Measurements from ENCODE around the gene PALMD. TPM values are rescaled to one million over a fixed set of nuclear protein-coding genes. Genes with fewer than 3 reads are reported as not detected.

Gene PALMD, protein sequence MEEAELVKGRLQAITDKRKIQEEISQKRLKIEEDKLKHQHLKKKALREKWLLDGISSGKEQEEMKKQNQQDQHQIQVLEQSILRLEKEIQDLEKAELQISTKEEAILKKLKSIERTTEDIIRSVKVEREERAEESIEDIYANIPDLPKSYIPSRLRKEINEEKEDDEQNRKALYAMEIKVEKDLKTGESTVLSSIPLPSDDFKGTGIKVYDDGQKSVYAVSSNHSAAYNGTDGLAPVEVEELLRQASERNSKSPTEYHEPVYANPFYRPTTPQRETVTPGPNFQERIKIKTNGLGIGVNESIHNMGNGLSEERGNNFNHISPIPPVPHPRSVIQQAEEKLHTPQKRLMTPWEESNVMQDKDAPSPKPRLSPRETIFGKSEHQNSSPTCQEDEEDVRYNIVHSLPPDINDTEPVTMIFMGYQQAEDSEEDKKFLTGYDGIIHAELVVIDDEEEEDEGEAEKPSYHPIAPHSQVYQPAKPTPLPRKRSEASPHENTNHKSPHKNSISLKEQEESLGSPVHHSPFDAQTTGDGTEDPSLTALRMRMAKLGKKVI
- polyA plus RNA-seq = 4.6 TPM
- long read RNA-seq, donor 1, partial matches to known transcripts = 0 of 1 reads
- long read RNA-seq, donor 1, other reads (novel, unspliced or antisense) = 0 of 1 reads
- long read RNA-seq, donor 2, partial matches to known transcripts = 0 of 2 reads
- long read RNA-seq, donor 2, other reads (novel, unspliced or antisense) = 0 of 2 reads
- long read RNA-seq, donor 3 = 0 reads
- long read RNA-seq, donor 4 = 0 reads
- long read RNA-seq, donor 5, partial matches to known transcripts = 0 of 2 reads
- long read RNA-seq, donor 5, other reads (novel, unspliced or antisense) = 0 of 2 reads
- long read RNA-seq, donor 6, partial matches to known transcripts = 5 of 5 reads
- long read RNA-seq, donor 6, other reads (novel, unspliced or antisense) = 0 of 5 reads
- long read RNA-seq, donor 7 = 0 reads
- long read RNA-seq, donor 8, full-length matches to known transcripts = 1 of 1 reads
- long read RNA-seq, donor 8, partial matches to known transcripts = 0 of 1 reads
- long read RNA-seq, donor 8, other reads (novel, unspliced or antisense) = 0 of 1 reads
- long read RNA-seq, donor 9 = 0 reads
- long read RNA-seq, donor 10, partial matches to known transcripts = 0 of 3 reads
- long read RNA-seq, donor 10, other reads (novel, unspliced or antisense) = 0 of 3 reads
- long read RNA-seq, donor 11 = 0 reads

DNA sequence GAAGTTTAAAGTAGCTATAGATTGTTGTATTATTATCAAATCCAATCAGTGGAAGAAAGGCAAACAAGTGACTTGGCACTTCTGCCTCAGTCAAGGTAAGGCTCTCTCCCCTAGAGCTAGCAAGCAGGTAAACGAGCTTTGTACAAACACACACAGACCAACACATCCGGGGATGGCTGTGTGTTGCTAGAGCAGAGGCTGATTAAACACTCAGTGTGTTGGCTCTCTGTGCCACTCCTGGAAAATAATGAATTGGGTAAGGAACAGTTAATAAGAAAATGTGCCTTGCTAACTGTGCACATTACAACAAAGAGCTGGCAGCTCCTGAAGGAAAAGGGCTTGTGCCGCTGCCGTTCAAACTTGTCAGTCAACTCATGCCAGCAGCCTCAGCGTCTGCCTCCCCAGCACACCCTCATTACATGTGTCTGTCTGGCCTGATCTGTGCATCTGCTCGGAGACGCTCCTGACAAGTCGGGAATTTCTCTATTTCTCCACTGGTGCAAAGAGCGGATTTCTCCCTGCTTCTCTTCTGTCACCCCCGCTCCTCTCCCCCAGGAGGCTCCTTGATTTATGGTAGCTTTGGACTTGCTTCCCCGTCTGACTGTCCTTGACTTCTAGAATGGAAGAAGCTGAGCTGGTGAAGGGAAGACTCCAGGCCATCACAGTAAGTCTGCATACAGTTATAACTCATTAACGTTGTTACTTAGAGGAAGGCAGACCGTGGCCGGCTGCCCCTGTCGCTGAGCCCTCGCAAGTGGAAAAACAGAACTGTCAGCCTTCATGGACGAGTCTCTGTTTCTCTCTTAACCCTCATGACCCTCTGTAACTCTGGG lies at the start of gene PALMD:
PALMD (plus strand) TSS at position 415 of the 833 bp plus-strand sequence; CDS start at position 620, 205 bp downstream.
- no peaks in the 10 kb centered on the region for H3K9me3 ChIP-seq (ENCODE audit: control insufficient read depth, low read depth, low read length)
- peak within 1 kb of the TSS; percentile 7 for H3K4me3 ChIP-seq (ENCODE audit: low read length)
- DNase-seq = peak in 1 of 2 donors; percentile 25
- no peaks in the 10 kb centered on the region for H3K36me3 ChIP-seq (ENCODE audit: control insufficient read depth, insufficient read depth, low read length)
- no peaks in the 10 kb centered on the region for H3K4me1 ChIP-seq (ENCODE audit: control insufficient read depth, insufficient read depth, low read length)
- peaks cover 11% of the 10 kb centered on the region for H3K27me3 ChIP-seq (ENCODE audit: control insufficient read depth, insufficient read depth, low read length)
- no peak within 1 kb of the TSS for H3K27ac ChIP-seq (ENCODE audit: low read length)
- no CpG with 5 or more reads among the region's 17 CpGs for WGBS (ENCODE audit: insufficient coverage, low lambda C conversion rate)

DNA sequence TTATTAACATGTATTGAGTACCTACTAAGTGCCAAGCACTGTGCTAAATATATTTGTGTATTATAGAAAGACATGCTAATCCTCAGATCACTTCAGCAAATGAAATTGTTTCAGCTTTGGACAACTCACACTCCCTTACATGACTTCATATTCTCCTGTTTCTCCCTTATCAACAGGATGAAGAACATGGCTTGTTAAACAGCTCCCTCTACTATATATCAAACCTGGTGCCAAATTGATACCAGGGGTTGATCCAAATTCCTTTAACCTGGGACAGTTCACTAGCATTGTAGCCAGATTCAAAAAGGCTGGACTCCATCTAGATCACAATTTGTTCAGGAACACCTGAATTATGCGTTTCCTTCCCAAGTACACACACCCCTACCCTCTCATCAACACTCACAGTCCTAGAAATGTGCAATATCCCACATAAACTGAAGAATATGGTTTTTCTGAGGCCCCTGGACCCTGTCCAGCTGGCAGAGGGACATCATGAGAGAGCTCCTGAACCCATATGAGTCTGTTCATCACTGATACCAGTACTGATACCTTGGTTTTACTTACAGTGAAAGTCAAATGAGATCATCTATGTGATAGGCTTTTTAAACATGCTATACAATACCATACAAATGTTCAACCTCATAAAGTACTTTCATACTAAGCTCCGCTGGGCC lies 47.0 kb upstream of the PALMD start:
- Histone ChIP-seq H3K9me3 (ENCODE audit: control insufficient read depth, low read depth, low read length) (no peaks in the 10 kb centered on the region), H3K27me3 (ENCODE audit: control insufficient read depth, insufficient read depth, low read length) (no peaks in the 10 kb centered on the region), H3K4me1 (ENCODE audit: control insufficient read depth, insufficient read depth, low read length) (no peaks in the 10 kb centered on the region), H3K27ac (ENCODE audit: low read length) (no peak overlapping the region), H3K36me3 (ENCODE audit: control insufficient read depth, insufficient read depth, low read length) (no peaks in the 10 kb centered on the region), H3K4me3 (ENCODE audit: low read length) (no peak overlapping the region)
- DNase-seq = no peak
- no CpG with 5 or more reads among the region's 2 CpGs for WGBS (ENCODE audit: insufficient coverage, low lambda C conversion rate)

DNA sequence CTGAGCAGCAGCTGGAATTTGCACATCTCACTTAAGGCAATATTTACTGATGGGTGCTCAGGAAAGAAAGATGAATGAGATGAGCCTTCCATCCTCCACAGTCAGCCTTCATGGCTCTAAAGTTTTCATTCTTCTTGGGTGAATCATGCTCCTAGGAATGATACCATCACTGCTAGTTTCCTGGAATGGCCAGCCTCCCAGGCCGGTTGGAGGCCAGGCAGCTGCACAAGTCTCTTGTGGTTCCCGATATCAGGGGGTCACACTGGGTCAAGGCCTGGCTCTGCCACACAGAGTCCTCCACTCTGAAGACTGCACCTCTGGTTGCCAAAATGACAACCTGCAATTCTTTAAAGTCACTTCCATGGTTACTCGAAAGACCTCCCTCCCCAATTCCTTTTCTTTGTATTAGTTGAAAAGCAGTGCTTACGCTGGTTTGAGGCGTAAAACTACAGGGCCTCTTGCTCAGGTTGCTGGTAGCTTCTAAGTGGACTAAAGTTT lies 46.2 kb upstream of the PALMD start:
- H3K27me3 ChIP-seq (ENCODE audit: control insufficient read depth, insufficient read depth, low read length) = no peaks in the 10 kb centered on the region
- H3K9me3 ChIP-seq (ENCODE audit: control insufficient read depth, low read depth, low read length) = no peaks in the 10 kb centered on the region
- H3K4me1 ChIP-seq (ENCODE audit: control insufficient read depth, insufficient read depth, low read length) = no peaks in the 10 kb centered on the region
- H3K36me3 ChIP-seq (ENCODE audit: control insufficient read depth, insufficient read depth, low read length) = no peaks in the 10 kb centered on the region
- DNase-seq = no peak
- H3K4me3 ChIP-seq (ENCODE audit: low read length) = no peak overlapping the region
- WGBS (ENCODE audit: insufficient coverage, low lambda C conversion rate) = 100% methylated on average over 3 of the region's 5 CpGs
- H3K27ac ChIP-seq (ENCODE audit: low read length) = no peak overlapping the region

DNA sequence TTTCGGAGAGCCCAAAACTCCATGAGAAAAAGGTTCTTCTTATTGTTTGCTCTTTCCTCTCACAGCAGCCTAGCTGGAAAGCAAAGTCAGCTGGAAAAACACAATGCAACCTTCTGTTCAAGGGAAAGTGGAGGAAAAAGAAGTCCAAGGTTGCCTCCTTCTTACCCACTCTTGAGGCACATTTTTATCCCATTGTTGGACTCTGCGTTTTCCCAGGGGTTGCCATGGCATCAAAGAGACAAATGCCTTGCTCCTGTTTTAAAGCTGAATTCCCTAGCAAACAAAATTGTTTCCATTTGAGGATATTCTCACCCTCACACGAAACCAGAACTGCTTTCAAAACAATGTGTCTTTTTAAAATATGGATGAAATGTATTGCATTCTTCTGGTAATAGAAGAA lies 45.1 kb upstream of the PALMD start:
- Histone ChIP-seq H3K4me3 (ENCODE audit: low read length) (no peak overlapping the region), H3K4me1 (ENCODE audit: control insufficient read depth, insufficient read depth, low read length) (no peaks in the 10 kb centered on the region), H3K27ac (ENCODE audit: low read length) (no peak overlapping the region), H3K27me3 (ENCODE audit: control insufficient read depth, insufficient read depth, low read length) (no peaks in the 10 kb centered on the region), H3K9me3 (ENCODE audit: control insufficient read depth, low read depth, low read length) (no peaks in the 10 kb centered on the region), H3K36me3 (ENCODE audit: control insufficient read depth, insufficient read depth, low read length) (no peaks in the 10 kb centered on the region)
- WGBS (ENCODE audit: insufficient coverage, low lambda C conversion rate) = 67% methylated on average over 1 of the region's 3 CpGs
- no peak for DNase-seq

DNA sequence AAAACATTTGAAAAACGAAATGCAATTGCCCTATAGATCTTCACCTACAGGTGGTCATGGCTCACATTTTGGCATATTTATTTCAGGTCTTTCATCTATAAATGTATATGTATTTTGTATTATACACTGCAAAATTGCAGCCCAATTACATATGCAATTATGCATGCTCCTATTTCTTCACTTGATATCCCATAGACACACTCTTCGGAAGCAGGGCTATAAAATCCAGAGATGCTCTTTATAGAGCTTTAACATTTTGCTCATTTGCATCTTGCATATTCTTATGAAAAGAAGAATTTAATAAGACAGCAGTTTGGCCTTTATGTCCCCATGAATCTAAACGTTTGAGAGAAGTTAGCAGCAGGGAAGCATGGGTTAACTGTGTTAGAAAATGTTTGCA lies 44.7 kb upstream of the PALMD start:
- no peak for DNase-seq
- no peak overlapping the region for H3K4me3 ChIP-seq (ENCODE audit: low read length)
- no peak overlapping the region for H3K27ac ChIP-seq (ENCODE audit: low read length)
- H3K36me3 ChIP-seq (ENCODE audit: control insufficient read depth, insufficient read depth, low read length) = no peaks in the 10 kb centered on the region
- 54% methylated on average over 3 of the region's 3 CpGs for WGBS (ENCODE audit: insufficient coverage, low lambda C conversion rate)
- H3K27me3 ChIP-seq (ENCODE audit: control insufficient read depth, insufficient read depth, low read length) = no peaks in the 10 kb centered on the region
- no peaks in the 10 kb centered on the region for H3K4me1 ChIP-seq (ENCODE audit: control insufficient read depth, insufficient read depth, low read length)
- H3K9me3 ChIP-seq (ENCODE audit: control insufficient read depth, low read depth, low read length) = no peaks in the 10 kb centered on the region

DNA sequence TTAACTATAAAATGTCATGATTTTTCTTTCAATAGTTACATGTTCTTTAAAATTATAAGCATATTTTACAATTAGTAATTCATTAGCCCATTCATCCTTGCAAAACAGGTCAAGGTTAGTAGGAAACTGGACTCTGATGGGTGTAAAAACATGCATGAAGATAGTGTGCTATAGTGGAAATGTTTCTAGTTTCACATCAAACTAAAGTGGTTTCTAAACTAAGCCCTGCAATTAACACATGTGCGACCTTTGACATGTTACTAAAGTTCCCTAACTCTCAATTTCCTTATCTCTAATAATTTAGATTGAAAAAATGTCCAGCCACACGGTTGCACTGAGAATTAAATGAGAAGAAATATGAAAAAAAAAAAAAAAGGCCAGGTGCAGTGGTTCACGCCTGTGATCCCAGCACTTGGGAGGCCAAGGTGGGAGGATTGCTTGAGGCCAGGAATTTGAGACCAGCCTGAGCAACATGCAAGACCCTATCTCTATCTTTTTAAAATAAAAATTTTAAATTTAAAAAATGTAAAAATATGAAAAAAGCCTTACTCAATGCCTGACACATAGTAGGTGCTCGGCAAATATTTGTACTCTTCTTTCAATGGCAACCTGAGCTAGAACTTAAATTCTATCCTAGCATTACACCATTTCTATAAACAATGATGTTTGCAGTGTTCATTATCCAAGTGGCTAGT lies 44.1 kb upstream of the PALMD start:
- Histone ChIP-seq H3K27me3 (ENCODE audit: control insufficient read depth, insufficient read depth, low read length) (no peaks in the 10 kb centered on the region), H3K36me3 (ENCODE audit: control insufficient read depth, insufficient read depth, low read length) (no peaks in the 10 kb centered on the region), H3K9me3 (ENCODE audit: control insufficient read depth, low read depth, low read length) (no peaks in the 10 kb centered on the region), H3K27ac (ENCODE audit: low read length) (no peak overlapping the region), H3K4me1 (ENCODE audit: control insufficient read depth, insufficient read depth, low read length) (no peaks in the 10 kb centered on the region), H3K4me3 (ENCODE audit: low read length) (no peak overlapping the region)
- no peak for DNase-seq
- no CpG with 5 or more reads among the region's 4 CpGs for WGBS (ENCODE audit: insufficient coverage, low lambda C conversion rate)

DNA sequence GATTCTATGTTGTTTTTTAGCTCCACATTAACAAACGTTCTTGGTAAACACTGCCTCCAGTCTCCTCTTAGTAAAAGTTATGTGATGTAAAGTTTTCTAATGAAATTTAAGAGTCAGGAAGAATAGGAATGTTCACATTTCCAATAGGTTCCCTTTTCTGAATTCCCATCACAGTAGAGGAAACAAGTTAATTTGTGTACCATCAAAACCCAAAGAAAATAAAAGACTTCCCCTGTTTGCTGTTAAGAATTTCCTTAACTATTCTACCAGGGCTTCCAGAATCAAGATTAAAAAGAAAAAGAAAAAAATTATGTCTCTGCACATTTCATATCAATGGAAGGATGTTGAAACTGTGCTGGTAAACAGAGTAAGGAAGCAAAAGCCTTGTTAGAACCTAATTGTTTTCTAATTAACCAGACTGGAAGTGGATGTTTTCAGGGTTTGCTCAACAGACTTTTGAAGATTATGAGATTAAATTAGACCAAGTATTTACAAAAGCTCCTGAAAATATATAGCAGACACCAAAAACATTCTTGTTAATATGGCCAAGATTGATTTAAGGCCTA lies 43.4 kb upstream of the PALMD start:
- no peak overlapping the region for H3K4me3 ChIP-seq (ENCODE audit: low read length)
- H3K36me3 ChIP-seq (ENCODE audit: control insufficient read depth, insufficient read depth, low read length) = no peaks in the 10 kb centered on the region
- WGBS (ENCODE audit: insufficient coverage, low lambda C conversion rate) = no CpG with 5 or more reads among the region's 1 CpG
- H3K27me3 ChIP-seq (ENCODE audit: control insufficient read depth, insufficient read depth, low read length) = no peaks in the 10 kb centered on the region
- no peaks in the 10 kb centered on the region for H3K9me3 ChIP-seq (ENCODE audit: control insufficient read depth, low read depth, low read length)
- H3K4me1 ChIP-seq (ENCODE audit: control insufficient read depth, insufficient read depth, low read length) = no peaks in the 10 kb centered on the region
- H3K27ac ChIP-seq (ENCODE audit: low read length) = no peak overlapping the region
- no peak for DNase-seq

DNA sequence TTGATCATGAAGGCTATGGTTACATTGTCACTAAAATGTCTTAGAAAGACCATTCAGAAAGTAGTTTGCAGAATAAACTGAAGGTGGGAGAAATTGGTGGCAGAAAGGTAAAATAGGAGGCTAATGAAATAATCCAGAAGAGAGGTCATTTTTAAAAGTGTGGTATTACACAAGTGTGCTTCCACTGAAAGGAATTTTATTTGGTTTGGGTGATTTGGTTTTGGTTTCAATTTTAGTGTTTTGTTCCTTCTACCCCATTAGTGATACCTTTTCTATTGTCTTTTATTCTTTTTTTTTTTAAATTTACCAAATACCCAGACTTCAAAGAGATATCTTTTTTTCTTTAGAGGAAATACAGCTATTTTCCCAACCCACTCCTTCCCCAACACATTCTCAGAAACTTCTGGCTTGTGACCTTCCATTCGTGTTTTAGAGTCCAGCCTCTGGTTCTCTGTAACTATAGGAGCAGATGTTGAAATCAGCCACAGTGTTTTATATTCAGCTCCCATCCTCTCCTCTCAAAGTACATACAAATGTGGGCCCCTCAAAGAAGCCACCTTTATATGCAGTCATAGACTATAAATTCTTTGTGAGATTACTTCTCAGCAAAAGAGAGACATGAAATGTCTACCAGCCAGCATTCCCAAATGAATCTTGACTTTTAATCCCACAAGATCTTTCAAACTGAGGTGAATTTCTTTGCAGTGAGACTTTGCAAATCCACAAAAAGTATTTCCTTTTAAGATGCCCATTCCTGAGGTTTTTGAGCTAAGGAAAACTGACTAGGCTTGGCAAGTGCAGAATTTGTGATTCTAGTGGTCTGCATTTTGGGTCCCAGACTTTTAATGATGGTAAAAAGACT lies 42.0 kb upstream of the PALMD start:
- no peaks in the 10 kb centered on the region for H3K9me3 ChIP-seq (ENCODE audit: control insufficient read depth, low read depth, low read length)
- no peak overlapping the region for H3K27ac ChIP-seq (ENCODE audit: low read length)
- no peak overlapping the region for H3K4me3 ChIP-seq (ENCODE audit: low read length)
- WGBS (ENCODE audit: insufficient coverage, low lambda C conversion rate) = 100% methylated on average over 1 of the region's 1 CpG
- DNase-seq = no peak
- no peaks in the 10 kb centered on the region for H3K27me3 ChIP-seq (ENCODE audit: control insufficient read depth, insufficient read depth, low read length)
- H3K4me1 ChIP-seq (ENCODE audit: control insufficient read depth, insufficient read depth, low read length) = no peaks in the 10 kb centered on the region
- no peaks in the 10 kb centered on the region for H3K36me3 ChIP-seq (ENCODE audit: control insufficient read depth, insufficient read depth, low read length)
